Prostate gland (tissue), 2 donors: Measurements from ENCODE around the gene GET3. TPM values are rescaled to one million over a fixed set of nuclear protein-coding genes. Genes with fewer than 3 reads are reported as not detected.

Experiments used
- DNase-seq: peaks from one replicate; pipeline ENCODE4 v3.0.0-alpha.2; 2019; ENCODE audit warnings: low spot score
- H3K27ac ChIP-seq, 2 donors: fragments of 200-600 bp; sonication (generic); 2 replicates each; pipeline ENCODE4 v1.5.1; 2017 to 2019
- H3K27me3 ChIP-seq: fragments of 200-600 bp; sonication (generic); replicated peaks from 2 replicates; pipeline ENCODE4 v1.5.1; 2019; ENCODE audit not compliant: insufficient read depth
- H3K36me3 ChIP-seq, 2 donors: fragments of 200-600 bp; sonication (generic); 1 replicate in 1 of 2; 2 replicates in 1 of 2; pipeline versions ENCODE4 v1.5.1 to v1.8.1; 2017 to 2019
- H3K4me1 ChIP-seq: fragments of 200-600 bp; sonication (generic); replicated peaks from 2 replicates; pipeline ENCODE4 v1.5.1; 2019
- H3K4me3 ChIP-seq, 2 donors: fragments of 200-600 bp; sonication (generic); 2 replicates each; pipeline ENCODE4 v1.5.1; 2017 to 2019
- H3K9me3 ChIP-seq: fragments of 200-600 bp; sonication (generic); 2 replicates; pipeline ENCODE4 v1.5.1; 2017
- CTCF ChIP-seq, 4 experiments: fragments of 200-600 bp in 2 of 4; fragments of 450-650 bp in 2 of 4; sonication (generic) in 2 of 4; IDR thresholded peaks; 1 replicate in 3 of 4; 2 replicates in 1 of 4; pipeline ENCODE4 v1.5.1; 2016 to 2019; ENCODE audit warnings: antibody characterized with exemption in 4 of 4, mild to moderate bottlenecking in 2 of 4, moderate library complexity in 2 of 4
- POLR2A ChIP-seq: fragments of 450-650 bp; IDR thresholded peaks from one replicate; pipeline ENCODE4 v1.6.1; 2016; ENCODE audit warnings: antibody characterized with exemption, mild to moderate bottlenecking
- POLR2AphosphoS5 ChIP-seq: sonication (generic); formaldehyde crosslinking; IDR thresholded peaks from one replicate; pipeline ENCODE4 v1.6.1; 2017; ENCODE audit warnings: antibody characterized with exemption
- WGBS: methylation state at CpG from one replicate; pipeline ENCODE4 v1.1.5; 2018; 5-methylcytosine and 5-hydroxymethylcytosine counted together
- intact Hi-C: fragments of 100-400 bp; cut with DNase I; formaldehyde crosslinking; loops from one replicate; pipeline ENCODE4 v1.14.2; 2022
- total RNA-seq, 2 donors: library from RNA; depleted of rRNA; stranded (reverse); fragments of >200 nt; gene quantifications; one replicate each; pipeline ENCODE4 v1.1.0, GENCODE V29; 2016

Gene GET3
- total RNA-seq, 2 donors from 2014 or later, result 65.4 to 82.1 TPM

DNA sequence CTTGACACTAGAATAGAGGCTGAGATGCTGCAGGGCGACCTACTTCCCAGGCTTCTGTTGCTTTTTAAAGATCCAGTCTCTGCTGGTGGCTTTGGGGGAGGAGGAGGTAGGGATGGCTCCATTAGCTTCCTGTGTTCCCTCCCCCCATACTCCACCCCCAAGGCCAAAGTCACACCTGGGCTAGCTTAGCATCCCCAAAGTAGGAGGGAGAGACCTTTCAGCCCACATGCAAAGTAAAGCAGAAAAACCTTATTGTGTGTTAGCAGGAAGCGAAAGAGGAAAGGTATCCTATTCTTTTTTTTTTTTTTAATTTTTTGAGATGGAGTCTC is 10.3 kb upstream of the GET3 start:
- WGBS, result 95% methylated on average over 2 of the region's 2 CpGs

DNA sequence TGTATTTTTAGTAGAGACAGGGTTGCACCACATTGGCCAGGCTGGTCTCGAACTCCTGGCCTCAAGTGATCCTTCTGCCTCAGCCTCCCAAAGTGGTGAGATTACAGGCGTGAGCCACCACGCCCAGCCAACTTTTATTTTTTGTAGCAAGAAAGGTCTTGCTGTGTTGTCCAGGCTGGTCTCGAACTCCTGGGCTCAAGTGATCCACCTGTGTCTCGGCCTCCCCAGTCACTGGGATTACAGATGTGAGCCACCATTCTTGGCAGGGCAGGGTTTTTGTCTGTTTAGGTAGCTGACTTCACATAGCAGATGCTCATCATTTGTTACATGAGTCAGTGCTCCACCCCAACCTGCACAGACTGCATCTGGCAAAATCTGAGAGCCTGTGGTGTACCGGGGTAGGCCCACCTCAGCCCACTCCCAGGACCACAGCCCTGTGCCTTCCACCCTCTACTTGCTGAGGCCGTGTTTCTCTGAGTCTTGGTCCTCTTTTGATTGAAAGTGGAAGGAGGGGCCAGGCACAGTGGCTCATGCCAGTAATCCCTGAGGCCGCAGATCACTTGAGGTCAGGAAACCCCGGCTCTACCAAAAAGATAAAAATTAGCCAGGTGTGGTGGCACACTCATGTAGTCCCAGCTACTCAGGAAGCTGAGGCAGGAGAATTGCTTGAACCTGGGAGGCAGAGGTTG is 9.4 kb upstream of the GET3 start:
- intact Hi-C loops, result loop anchor here (10.0 kb wide), 1 partner anchor 67 kb away; the partner anchor contains the start of gene JUNB
- 97% methylated on average over 9 of the region's 9 CpGs for WGBS
- no peak overlapping the region for H3K27ac ChIP-seq

More for the DNA sequence above, 10.3 kb upstream of the GET3 start:
- Histone ChIP-seq H3K27me3 (no peaks in the 10 kb centered on the region), H3K36me3 (peaks cover 0 to 6% of the 10 kb centered on the region in 2 donors), H3K4me3 (no peak overlapping the region), H3K27ac (no peak overlapping the region), H3K4me1 (peaks cover 6% of the 10 kb centered on the region), H3K9me3 (no peaks in the 10 kb centered on the region)
- intact Hi-C loops, result loop anchor here (10.0 kb wide), 1 partner anchor 68 kb away; the partner anchor contains the start of gene JUNB
- TF ChIP-seq POLR2AphosphoS5, result no peak
- no peak for TF ChIP-seq POLR2A
- no peak for TF ChIP-seq CTCF (IDR thresholded peaks at IDR 0.05)
- DNase-seq, result no peak

GRCh38 chr19:12730064-12730463 is 7.2 kb upstream of the GET3 start:
- DNase-seq, result no peak
- intact Hi-C loops, result no loop called here
- Histone ChIP-seq H3K9me3 (no peaks in the 10 kb centered on the region), H3K27me3 (no peaks in the 10 kb centered on the region), H3K27ac (no peak overlapping the region), H3K4me3 (no peak overlapping the region), H3K4me1 (peaks cover 16% of the 10 kb centered on the region), H3K36me3 (peaks cover 0 to 6% of the 10 kb centered on the region in 2 donors)
- 78% methylated on average over 3 of the region's 3 CpGs for WGBS
- TF ChIP-seq CTCF (IDR thresholded peaks at IDR 0.05), result no peak
- TF ChIP-seq POLR2AphosphoS5, result no peak
- no peak for TF ChIP-seq POLR2A

More for the DNA sequence above, 9.4 kb upstream of the GET3 start:
- TF ChIP-seq POLR2AphosphoS5 (no peak), CTCF (IDR thresholded peaks at IDR 0.05) (no peak), POLR2A (no peak)
- H3K27me3 ChIP-seq, result no peaks in the 10 kb centered on the region
- H3K9me3 ChIP-seq, result no peaks in the 10 kb centered on the region
- H3K4me3 ChIP-seq, result no peak overlapping the region
- H3K4me1 ChIP-seq, result peaks cover 13% of the 10 kb centered on the region
- H3K36me3 ChIP-seq, result peaks cover 0 to 6% of the 10 kb centered on the region in 2 donors
- no peak for DNase-seq

DNA sequence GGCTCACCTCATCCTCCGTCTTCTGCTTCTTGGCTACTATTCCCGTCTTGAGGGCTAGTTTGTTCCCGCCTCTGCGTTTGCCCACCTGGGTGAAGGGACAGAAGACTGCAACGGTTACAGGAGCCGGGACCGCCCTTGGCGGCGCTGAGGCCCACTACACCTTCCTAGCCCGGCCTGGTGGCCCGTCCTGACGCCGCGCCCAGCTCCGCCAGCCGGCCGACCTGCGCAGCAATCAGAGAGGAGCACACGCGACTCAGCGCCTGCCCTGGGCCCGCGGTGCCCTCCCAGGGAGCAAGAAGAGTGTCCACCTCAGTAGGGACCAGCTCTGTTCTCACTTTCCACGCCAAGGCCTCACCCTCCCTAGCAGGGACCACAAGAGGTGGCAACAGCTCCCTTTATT is 6.0 kb upstream of the GET3 start:
- WGBS, result 91% methylated on average over 24 of the region's 24 CpGs
- Histone ChIP-seq H3K36me3 (peaks cover 0 to 6% of the 10 kb centered on the region in 2 donors), H3K27ac (no peak overlapping the region), H3K4me1 (peaks cover 16% of the 10 kb centered on the region), H3K27me3 (no peaks in the 10 kb centered on the region), H3K4me3 (no peak overlapping the region), H3K9me3 (no peaks in the 10 kb centered on the region)
- DNase-seq, result no peak
- intact Hi-C loops, result no loop called here
- TF ChIP-seq POLR2A (no peak), CTCF (IDR thresholded peaks at IDR 0.05) (no peak), POLR2AphosphoS5 (no peak)
